H9 (cell line): ENCODE measurements around the gene TTC27. TPM values are rescaled to one million over a fixed set of nuclear protein-coding genes. Genes with fewer than 3 reads are reported as not detected.
"Not testable (repeated sequence)": the region's sequence is repeated elsewhere in the genome, so short reads cannot be mapped to it uniquely, and the experiment has no call there.

Experiments
- DNase-seq: peaks from one replicate; pipeline ENCODE4 v3.0.0-alpha.2; 2017
- H2AFZ ChIP-seq: one replicate; pipeline ENCODE4 v1.6.1; 2013; ENCODE audit warnings: mild to moderate bottlenecking, low read length, control low read depth, moderate library complexity
- H2AK5ac ChIP-seq: 2 replicates; pipeline ENCODE4 v1.6.1; 2013; ENCODE audit warnings: low read length, control low read depth, mixed read lengths; ENCODE audit not compliant: insufficient read length
- H2BK120ac ChIP-seq: one replicate; pipeline ENCODE4 v1.6.1; 2013; ENCODE audit warnings: low read depth, mild to moderate bottlenecking, low read length, control low read depth, inconsistent platforms; ENCODE audit not compliant: poor library complexity, severe bottlenecking
- H2BK12ac ChIP-seq: 2 replicates; pipeline ENCODE4 v1.6.1; 2013; ENCODE audit warnings: low read length, control low read depth, mixed read lengths, low read depth; ENCODE audit not compliant: insufficient read length
- H2BK15ac ChIP-seq: 2 replicates; pipeline ENCODE4 v1.6.1; 2013; ENCODE audit warnings: low read depth, low read length, control low read depth
- H2BK20ac ChIP-seq: one replicate; pipeline ENCODE4 v1.6.1; 2013; ENCODE audit warnings: low read depth, mild to moderate bottlenecking, low read length, control low read depth, inconsistent platforms; ENCODE audit not compliant: poor library complexity, severe bottlenecking
- H2BK5ac ChIP-seq: 2 replicates; pipeline ENCODE4 v1.6.1; 2013; ENCODE audit warnings: low read length, control low read depth, mixed read lengths; ENCODE audit not compliant: insufficient read length
- H3K14ac ChIP-seq: 2 replicates; pipeline ENCODE4 v1.6.1; 2013; ENCODE audit warnings: low read length, control low read depth; ENCODE audit not compliant: insufficient read depth
- H3K18ac ChIP-seq: 2 replicates; pipeline ENCODE4 v1.6.1; 2013; ENCODE audit warnings: low read depth, mild to moderate bottlenecking, mixed read lengths, low read length, control low read depth; ENCODE audit not compliant: insufficient read length
- H3K23ac ChIP-seq: 2 replicates; pipeline ENCODE4 v1.6.1; 2013; ENCODE audit warnings: low read length, control low read depth, mixed read lengths, low read depth; ENCODE audit not compliant: insufficient read length
- H3K23me2 ChIP-seq: 2 replicates; pipeline ENCODE4 v1.6.1; 2013; ENCODE audit warnings: low read depth, mild to moderate bottlenecking, mixed read lengths, low read length, control low read depth; ENCODE audit not compliant: insufficient read length, poor library complexity, severe bottlenecking
- H3K27ac ChIP-seq: 2 replicates; pipeline ENCODE4 v1.5.1; 2013; ENCODE audit warnings: low read length, control low read depth, mixed read lengths, low read depth; ENCODE audit not compliant: insufficient read length
- H3K27me3 ChIP-seq: 2 replicates; pipeline ENCODE4 v1.6.1; 2013; ENCODE audit warnings: low read length, control low read depth, inconsistent platforms; ENCODE audit not compliant: insufficient read depth
- H3K4ac ChIP-seq: 2 replicates; pipeline ENCODE4 v1.6.1; 2013; ENCODE audit warnings: low read depth, mild to moderate bottlenecking, control low read depth, inconsistent platforms, low read length, moderate library complexity
- H3K4me1 ChIP-seq: 2 replicates; pipeline ENCODE4 v1.6.1; 2013; ENCODE audit warnings: low read length, control low read depth, inconsistent platforms; ENCODE audit not compliant: insufficient read depth
- H3K4me2 ChIP-seq: 2 replicates; pipeline ENCODE4 v1.6.1; 2013; ENCODE audit warnings: low read length, control low read depth, mixed read lengths; ENCODE audit not compliant: insufficient read length, insufficient read depth
- H3K56ac ChIP-seq: 2 replicates; pipeline ENCODE4 v1.6.1; 2013; ENCODE audit warnings: low read depth, mild to moderate bottlenecking, mixed read lengths, low read length, control low read depth; ENCODE audit not compliant: insufficient read length
- H3K79me1 ChIP-seq: 2 replicates; pipeline ENCODE4 v1.6.1; 2013; ENCODE audit warnings: low read depth, mild to moderate bottlenecking, moderate library complexity, low read length, control low read depth, inconsistent platforms; ENCODE audit not compliant: insufficient read depth, poor library complexity, severe bottlenecking
- H3K79me2 ChIP-seq: 2 replicates; pipeline ENCODE4 v1.6.1; 2013; ENCODE audit warnings: low read length, control low read depth, inconsistent platforms; ENCODE audit not compliant: insufficient read depth
- H3K9ac ChIP-seq: 2 replicates; pipeline ENCODE4 v1.6.1; 2013; ENCODE audit warnings: low read length, control low read depth, mixed read lengths; ENCODE audit not compliant: insufficient read length; ENCODE audit errors: extremely low read depth
- H3K9me3 ChIP-seq: one replicate; pipeline ENCODE4 v1.6.1; 2013; ENCODE audit warnings: low read depth, low read length, inconsistent platforms; ENCODE audit not compliant: control insufficient read depth
- H3T11ph ChIP-seq: one replicate; pipeline ENCODE4 v1.6.1; 2013; ENCODE audit warnings: mild to moderate bottlenecking, low read length, control low read depth, inconsistent platforms
- H4K20me1 ChIP-seq: one replicate; pipeline ENCODE4 v1.6.1; 2013; ENCODE audit not compliant: control insufficient read depth, insufficient read length, insufficient read depth
- H4K5ac ChIP-seq: 2 replicates; pipeline ENCODE4 v1.6.1; 2013; ENCODE audit warnings: low read depth, mild to moderate bottlenecking, mixed read lengths, low read length, control low read depth; ENCODE audit not compliant: insufficient read length
- H4K8ac ChIP-seq: replicated peaks from 2 replicates; pipeline ENCODE4 v1.6.1; 2013; ENCODE audit warnings: low read length, control low read depth, mixed read lengths, low read depth; ENCODE audit not compliant: insufficient read length
- H4K91ac ChIP-seq: 2 replicates; pipeline ENCODE4 v1.6.1; 2013; ENCODE audit warnings: low read depth, mild to moderate bottlenecking, moderate library complexity, mixed read lengths, low read length, control low read depth; ENCODE audit not compliant: insufficient read length
- H3K27ac Mint-ChIP-seq, 3 experiments: 2 replicates in 2 of 3; 3 replicates in 1 of 3; pipeline ENCODE4 v1.8.0; 2020 to 2021; ENCODE audit warnings: mixed read lengths in 3 of 3, mild to moderate bottlenecking in 1 of 3, moderate library complexity in 1 of 3
- H3K27me3 Mint-ChIP-seq: 2 replicates; pipeline ENCODE4 v1.8.0; 2021; ENCODE audit warnings: low read depth, mild to moderate bottlenecking, moderate library complexity, mixed read lengths
- H3K36me3 Mint-ChIP-seq, 3 experiments: 2 replicates in 2 of 3; 3 replicates in 1 of 3; pipeline ENCODE4 v1.8.0; 2020 to 2021; ENCODE audit warnings: low read depth in 3 of 3, mixed read lengths in 3 of 3; ENCODE audit not compliant: insufficient read depth in 1 of 3
- H3K4me1 Mint-ChIP-seq, 2 experiments: 2 replicates each; pipeline ENCODE4 v1.8.0; 2020; ENCODE audit warnings: mixed read lengths in 2 of 2
- H3K4me3 Mint-ChIP-seq, 2 experiments: 2 replicates in 1 of 2; 3 replicates in 1 of 2; pipeline ENCODE4 v1.8.0; 2020 to 2021; ENCODE audit warnings: mild to moderate bottlenecking in 2 of 2, mixed read lengths in 2 of 2, moderate library complexity in 1 of 2
- H3K9me3 Mint-ChIP-seq, 2 experiments: 2 replicates in 1 of 2; 3 replicates in 1 of 2; pipeline ENCODE4 v1.8.0; 2020; ENCODE audit warnings: mild to moderate bottlenecking in 2 of 2, mixed read lengths in 2 of 2, moderate library complexity in 1 of 2
- WGBS: extraction: QIAGEN DNeasy Blood & Tissue Kit; methylation state at CpG from one replicate; pipeline ENCODE4 v1.1.7; 2013; ENCODE audit warnings: missing lambda C conversion rate, low lambda C conversion rate, mixed read lengths; ENCODE audit not compliant: insufficient read length; ENCODE audit errors: extremely low coverage; 5-methylcytosine and 5-hydroxymethylcytosine counted together
- total RNA-seq: library from RNA; stranded (reverse); gene quantifications from 2 replicates; pipeline ENCODE4 v1.2.1, GENCODE V29; 2021
- TF ChIP-seq, protein P1 (sequence below): fragments of 200-600 bp; sonication (generic); conservative IDR thresholded peaks from 3 replicates; pipeline ENCODE4 v1.8.0; 2021; ENCODE audit warnings: antibody characterized with exemption, mild to moderate bottlenecking

Gene TTC27
- total RNA-seq, 1 experiment from 2014 or later = 26.0 TPM

DNA sequence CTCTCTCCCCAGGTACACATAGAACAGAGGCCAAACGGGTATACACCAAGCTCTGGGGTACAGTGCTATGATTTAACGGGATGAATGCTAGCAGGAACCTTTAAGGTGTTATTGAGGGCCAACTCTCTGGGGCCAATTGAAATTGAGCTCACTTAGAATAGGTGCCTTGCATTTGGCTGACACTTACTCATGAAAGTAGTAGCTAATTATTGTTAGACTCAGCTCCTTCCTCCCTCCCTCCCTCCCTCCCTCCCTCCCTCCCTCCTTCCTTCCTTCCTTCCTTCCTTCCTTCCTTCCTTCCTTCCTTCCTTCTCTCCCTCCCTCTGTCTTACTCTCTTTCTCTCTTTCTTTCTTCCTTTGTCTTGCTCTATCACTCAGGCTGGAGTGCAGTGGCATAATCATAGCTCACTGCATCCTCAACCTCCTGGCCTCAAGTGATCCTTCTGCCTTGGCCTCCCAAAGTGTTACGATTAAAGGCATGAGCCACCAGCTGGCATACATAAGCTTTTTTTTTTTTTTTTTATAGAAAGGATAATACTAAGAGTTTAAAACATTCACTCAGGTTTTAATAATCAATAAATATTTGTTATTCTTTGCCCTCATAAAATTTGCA, 95.7 kb downstream of the TTC27 start:
- Histone ChIP-seq H4K8ac (no peak overlapping the region), H3K14ac (no peak overlapping the region)
- DNase-seq = no peak

DNA sequence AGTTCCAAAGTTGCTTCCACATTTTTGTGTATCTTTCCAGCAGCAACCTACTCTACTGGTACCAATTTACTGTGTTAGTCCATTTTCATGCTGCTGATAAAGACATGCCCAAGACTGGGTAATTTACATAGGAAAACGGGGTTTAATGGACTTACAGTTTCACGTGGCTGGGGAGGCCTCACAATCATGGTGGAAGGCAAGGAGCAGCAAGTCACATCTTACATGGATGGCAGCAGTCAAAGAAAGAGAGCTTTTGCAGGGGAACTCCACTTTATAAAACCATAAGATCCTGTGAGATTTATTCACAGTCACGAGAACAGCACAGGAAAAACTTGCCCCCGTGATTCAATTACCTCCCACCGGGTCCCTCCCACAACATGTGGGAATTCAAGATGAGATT, 98.8 kb downstream of the TTC27 start:
- WGBS = no CpG with 5 or more reads among the region's 5 CpGs
- peaks cover 14 to 16% of the 10 kb centered on the region in 2 experiments for H3K9me3 Mint-ChIP-seq

More for the DNA sequence above, 95.7 kb downstream of the TTC27 start:
- no peak overlapping the region for H2AFZ ChIP-seq
- H3K36me3 Mint-ChIP-seq = peaks cover 28 to 33% (median 28%) of the 10 kb centered on the region in 3 experiments
- TF ChIP-seq, protein P1, sequence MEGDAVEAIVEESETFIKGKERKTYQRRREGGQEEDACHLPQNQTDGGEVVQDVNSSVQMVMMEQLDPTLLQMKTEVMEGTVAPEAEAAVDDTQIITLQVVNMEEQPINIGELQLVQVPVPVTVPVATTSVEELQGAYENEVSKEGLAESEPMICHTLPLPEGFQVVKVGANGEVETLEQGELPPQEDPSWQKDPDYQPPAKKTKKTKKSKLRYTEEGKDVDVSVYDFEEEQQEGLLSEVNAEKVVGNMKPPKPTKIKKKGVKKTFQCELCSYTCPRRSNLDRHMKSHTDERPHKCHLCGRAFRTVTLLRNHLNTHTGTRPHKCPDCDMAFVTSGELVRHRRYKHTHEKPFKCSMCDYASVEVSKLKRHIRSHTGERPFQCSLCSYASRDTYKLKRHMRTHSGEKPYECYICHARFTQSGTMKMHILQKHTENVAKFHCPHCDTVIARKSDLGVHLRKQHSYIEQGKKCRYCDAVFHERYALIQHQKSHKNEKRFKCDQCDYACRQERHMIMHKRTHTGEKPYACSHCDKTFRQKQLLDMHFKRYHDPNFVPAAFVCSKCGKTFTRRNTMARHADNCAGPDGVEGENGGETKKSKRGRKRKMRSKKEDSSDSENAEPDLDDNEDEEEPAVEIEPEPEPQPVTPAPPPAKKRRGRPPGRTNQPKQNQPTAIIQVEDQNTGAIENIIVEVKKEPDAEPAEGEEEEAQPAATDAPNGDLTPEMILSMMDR = no peak
- H4K91ac ChIP-seq = no peak overlapping the region
- no peak overlapping the region for H3K4ac ChIP-seq
- no peak overlapping the region for H2BK20ac ChIP-seq
- peaks cover 14 to 16% of the 10 kb centered on the region in 2 experiments for H3K9me3 Mint-ChIP-seq
- H2AK5ac ChIP-seq = no peak overlapping the region
- no peak overlapping the region for H2BK12ac ChIP-seq
- no peaks in the 10 kb centered on the region for H3K27me3 Mint-ChIP-seq
- no peaks in the 10 kb centered on the region for H3K79me1 ChIP-seq
- H4K20me1 ChIP-seq = no peaks in the 10 kb centered on the region
- H3T11ph ChIP-seq = no peak overlapping the region
- no peak overlapping the region for H3K27ac ChIP-seq
- H3K4me2 ChIP-seq = no peak overlapping the region
- H3K9me3 ChIP-seq = no peaks in the 10 kb centered on the region
- no peak overlapping the region for H3K56ac ChIP-seq
- no peak overlapping the region for H2BK15ac ChIP-seq
- H4K5ac ChIP-seq = no peak overlapping the region
- no peaks in the 10 kb centered on the region for H3K27me3 ChIP-seq
- WGBS = no CpG with 5 or more reads among the region's 3 CpGs
- peaks cover 3% of the 10 kb centered on the region in 2 experiments; a peak in 2 of 4 replicates for H3K4me1 Mint-ChIP-seq
- H3K18ac ChIP-seq = no peak overlapping the region
- H3K23me2 ChIP-seq = no peaks in the 10 kb centered on the region
- H3K4me1 ChIP-seq = no peaks in the 10 kb centered on the region
- no peak overlapping the region for H3K9ac ChIP-seq
- no peak overlapping the region; a peak in 1 of 5 replicates for H3K4me3 Mint-ChIP-seq
- no peak overlapping the region for H2BK120ac ChIP-seq
- no peak overlapping the region for H3K23ac ChIP-seq
- H2BK5ac ChIP-seq = no peak overlapping the region
- no peaks in the 10 kb centered on the region for H3K79me2 ChIP-seq
- H3K27ac Mint-ChIP-seq = no peak overlapping the region

More for the DNA sequence above, 98.8 kb downstream of the TTC27 start:
- H3K14ac ChIP-seq, H3K27ac Mint-ChIP-seq, H2BK12ac ChIP-seq, H2BK20ac ChIP-seq, DNase-seq, H3K27me3 ChIP-seq, H3K56ac ChIP-seq, H3K4me3 Mint-ChIP-seq, H2AK5ac ChIP-seq, H3K27me3 Mint-ChIP-seq, H3T11ph ChIP-seq, H4K5ac ChIP-seq, H2BK15ac ChIP-seq, H2BK5ac ChIP-seq, H3K4me1 ChIP-seq, H2BK120ac ChIP-seq, H3K23ac ChIP-seq, H3K27ac ChIP-seq, H3K79me1 ChIP-seq, H3K9me3 ChIP-seq, H2AFZ ChIP-seq, H3K4me2 ChIP-seq, H3K4ac ChIP-seq, H4K91ac ChIP-seq, H4K20me1 ChIP-seq, H3K79me2 ChIP-seq, H4K8ac ChIP-seq, H3K9ac ChIP-seq, H3K18ac ChIP-seq, H3K23me2 ChIP-seq: not testable (repeated sequence)
- peaks cover 28 to 33% (median 28%) of the 10 kb centered on the region in 3 experiments for H3K36me3 Mint-ChIP-seq
- H3K4me1 Mint-ChIP-seq = peaks cover 14 to 16% of the 10 kb centered on the region in 2 experiments
